GM23248 (cell line): Measurements from ENCODE around the gene SNAP29.

Source experiments
- EZH2 ChIP-seq: fragments of 200-600 bp; sonication (generic); IDR thresholded peaks from 2 replicates; pipeline ENCODE4 v1.6.1; 2018; ENCODE audit warnings: antibody characterized with exemption, mild to moderate bottlenecking; ENCODE audit not compliant: insufficient read depth, poor library complexity, severe bottlenecking
- EZH2phosphoT487 ChIP-seq: fragments of 200-600 bp; sonication (generic); IDR thresholded peaks from 2 replicates; pipeline ENCODE4 v1.6.1; 2018; ENCODE audit warnings: antibody characterized with exemption, moderate library complexity, mild to moderate bottlenecking, low read depth; ENCODE audit not compliant: insufficient read depth

DNA sequence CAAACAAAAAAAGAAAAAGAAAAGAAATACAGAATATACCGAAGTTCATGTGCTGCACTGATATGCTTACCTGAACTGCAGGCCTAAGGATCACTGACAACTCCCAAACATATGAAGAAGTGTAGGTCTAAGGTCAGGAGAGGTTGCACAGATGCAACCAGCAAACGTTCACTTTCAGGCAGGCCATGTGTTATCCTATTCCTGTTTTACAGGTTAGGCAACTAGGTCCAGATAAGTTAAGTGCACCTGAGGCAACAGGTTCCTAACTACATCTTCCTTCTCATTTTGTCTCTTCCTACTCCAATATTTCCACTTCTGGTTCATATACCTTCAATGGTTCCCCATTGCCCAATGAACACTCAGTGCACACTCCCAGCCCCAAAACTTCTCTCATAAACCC lies 15.3 kb upstream of the SNAP29 start:
- no peak for TF ChIP-seq EZH2
- no peak for TF ChIP-seq EZH2phosphoT487
